Measurements from ENCODE around the gene RRP1B.
"Not testable (repeated sequence)": the region's sequence is repeated elsewhere in the genome, so short reads cannot be mapped to it uniquely, and the experiment has no call there.

The RRP1B gene

GRCh38 chr21:43703035-43703880 is 43.9 kb downstream of the RRP1B start:
- DNase-seq, result no peak

DNA sequence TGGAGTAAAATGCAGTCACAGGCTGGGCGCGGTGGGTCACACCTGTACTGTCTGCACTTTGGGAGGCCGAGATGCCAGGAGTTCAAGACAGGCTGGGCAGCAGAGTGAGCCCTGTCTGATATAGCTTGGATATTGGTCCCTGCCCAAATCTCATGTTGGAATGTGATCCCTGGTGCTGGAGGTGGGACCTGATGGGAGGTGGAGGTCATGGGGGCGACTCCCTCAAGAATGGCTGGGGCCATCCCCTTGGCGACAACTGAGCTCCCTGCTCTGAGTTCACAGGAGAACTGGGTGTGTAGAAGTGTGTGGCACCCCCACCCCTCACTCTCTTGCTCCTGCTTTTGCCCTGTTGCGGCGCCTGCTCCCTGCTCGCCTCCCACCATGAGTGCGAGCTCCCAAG is 48.1 kb downstream of the RRP1B start:
- no peak for DNase-seq

GRCh38 chr21:43708745-43709381 is 49.5 kb downstream of the RRP1B start:
- DNase-seq, result no peak

DNA sequence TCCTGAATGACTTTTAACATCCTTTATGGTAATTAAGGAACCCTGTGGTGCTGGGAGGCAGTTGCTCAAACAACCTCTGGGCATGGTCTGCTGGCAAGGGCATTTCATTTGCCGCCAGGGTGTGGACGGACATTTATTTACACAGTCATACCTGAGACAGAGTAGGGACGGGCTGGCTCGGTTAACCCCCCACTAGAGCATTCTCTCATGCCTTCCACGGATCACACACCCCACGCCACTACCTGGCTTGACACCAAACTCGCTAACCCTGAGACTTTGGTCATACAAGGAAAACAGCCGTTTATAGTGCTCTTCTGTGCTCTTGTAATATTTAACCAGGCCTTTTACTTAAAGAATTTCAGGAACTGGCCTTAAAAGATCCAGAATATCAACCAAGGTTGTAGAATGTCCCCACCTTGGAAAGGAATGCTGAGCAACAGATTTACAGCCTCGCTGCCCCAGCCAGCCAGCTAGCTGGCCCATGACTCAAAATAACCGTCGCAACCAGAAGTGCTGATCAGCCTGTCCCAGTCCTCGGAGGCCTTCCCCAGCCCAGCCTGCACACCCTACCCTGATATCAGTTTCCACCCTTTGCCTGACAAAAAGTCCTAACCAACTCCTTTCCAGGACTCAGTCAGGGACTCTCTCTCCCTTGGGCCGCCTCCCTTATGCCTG is 53.0 kb downstream of the RRP1B start:
- DNase-seq, result no peak

DNA sequence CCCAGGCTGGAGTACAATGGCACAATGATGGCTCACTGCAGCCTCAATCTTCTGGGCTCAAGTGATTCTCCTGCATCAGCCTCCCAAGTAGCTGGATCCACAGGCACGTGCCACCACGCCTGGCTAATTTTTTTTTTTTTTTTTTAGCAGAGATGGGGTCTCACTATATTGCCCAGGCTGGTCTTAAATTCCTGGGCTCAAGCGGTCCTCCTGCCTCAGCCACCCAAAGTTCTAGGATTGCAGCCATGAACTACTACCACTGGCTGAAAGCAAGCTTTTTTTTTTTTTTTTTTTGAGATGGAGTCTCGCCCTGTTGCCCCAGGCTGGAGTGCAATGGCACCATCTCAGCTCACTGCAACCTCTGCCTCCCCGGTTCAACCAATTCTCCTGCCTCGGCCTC is 53.8 kb downstream of the RRP1B start:
- DNase-seq, result not testable (repeated sequence)

DNA sequence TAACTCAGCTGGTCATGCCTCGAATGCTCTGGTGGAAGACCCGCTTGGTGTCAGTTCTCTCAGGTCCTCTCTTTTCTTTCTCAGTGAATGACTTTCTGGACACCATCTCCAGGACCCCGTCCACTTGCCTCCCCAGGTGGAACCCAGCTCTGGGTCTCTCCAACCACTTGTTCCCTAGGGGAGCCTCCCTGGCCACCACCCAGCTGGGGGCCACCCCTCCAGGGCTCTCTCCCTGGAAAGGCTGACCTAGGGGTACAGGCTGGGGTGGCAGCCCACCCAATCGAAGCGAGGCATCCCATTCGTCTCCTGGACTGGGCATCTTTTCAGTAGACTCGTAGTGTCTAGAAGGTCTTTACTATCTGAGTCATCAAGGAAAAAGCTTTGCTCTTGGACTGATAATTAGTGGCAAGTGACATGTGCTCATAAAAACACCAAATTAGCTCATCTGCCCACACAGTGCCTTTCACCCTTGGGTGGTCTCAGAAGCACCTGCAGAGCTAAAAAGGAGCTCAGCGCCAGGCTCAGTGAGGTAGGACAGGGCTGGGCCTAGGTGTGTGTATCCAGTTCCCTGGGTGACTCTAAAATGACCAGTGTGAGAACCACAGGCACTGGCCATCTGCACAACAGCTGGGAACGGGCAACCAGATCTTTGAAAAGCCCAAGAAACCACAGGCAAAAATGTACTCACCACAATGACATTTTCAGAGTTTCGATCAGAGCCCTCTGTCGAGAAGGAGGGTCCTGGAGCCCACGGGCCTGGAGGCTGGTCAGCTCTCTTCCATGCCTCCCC is 57.2 kb downstream of the RRP1B start:
- DNase-seq, result no peak

- no peak for DNase-seq
These were observed 58.0 kb downstream of the RRP1B start for GRCh38 chr21:43717166-43717853.

DNA sequence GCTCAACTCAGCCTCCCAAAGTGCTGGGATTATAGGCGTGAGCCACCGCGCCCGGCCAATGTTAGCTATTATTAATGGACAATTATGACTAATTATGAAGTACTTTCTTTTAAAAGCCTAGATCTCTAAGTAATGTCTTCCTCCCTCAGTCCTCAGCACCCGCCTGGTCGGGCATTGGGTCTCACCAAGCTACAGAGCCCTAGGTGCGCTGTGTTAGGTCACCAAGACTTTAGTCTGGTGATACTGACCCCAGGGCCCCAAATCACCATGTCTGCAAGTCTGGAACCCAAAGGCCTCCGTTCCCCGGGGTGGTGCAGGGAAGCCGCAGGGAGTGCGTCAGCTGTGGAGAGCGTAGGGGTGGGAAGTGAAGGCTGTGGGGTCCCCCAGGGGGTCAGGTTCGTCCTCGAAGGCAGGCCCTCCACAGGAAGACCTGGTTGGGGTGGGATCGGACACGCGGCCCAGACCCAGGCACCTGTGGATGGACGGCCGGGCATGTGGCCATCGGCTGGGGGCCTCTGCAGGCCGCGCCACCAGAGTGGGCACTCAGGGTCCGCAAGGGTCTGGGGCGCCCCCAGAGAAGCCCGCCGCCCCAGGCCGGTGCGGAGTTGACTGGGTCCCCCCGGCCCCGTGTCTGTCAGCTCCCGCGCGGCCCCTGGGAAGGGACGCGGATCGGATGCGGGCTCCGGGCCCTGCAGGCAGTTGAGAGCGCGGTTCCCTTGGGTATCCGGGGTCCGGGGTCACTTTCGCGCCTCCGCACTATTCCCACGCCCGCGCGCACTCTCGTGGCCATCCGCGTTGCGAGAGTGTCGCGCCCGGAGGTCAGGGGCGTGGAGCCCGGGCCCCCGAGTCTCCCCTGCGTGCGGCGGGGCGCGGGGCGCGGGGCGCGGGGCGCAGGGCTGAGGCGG is 58.9 kb downstream of the RRP1B start:
- DNase-seq, result no peak

DNA sequence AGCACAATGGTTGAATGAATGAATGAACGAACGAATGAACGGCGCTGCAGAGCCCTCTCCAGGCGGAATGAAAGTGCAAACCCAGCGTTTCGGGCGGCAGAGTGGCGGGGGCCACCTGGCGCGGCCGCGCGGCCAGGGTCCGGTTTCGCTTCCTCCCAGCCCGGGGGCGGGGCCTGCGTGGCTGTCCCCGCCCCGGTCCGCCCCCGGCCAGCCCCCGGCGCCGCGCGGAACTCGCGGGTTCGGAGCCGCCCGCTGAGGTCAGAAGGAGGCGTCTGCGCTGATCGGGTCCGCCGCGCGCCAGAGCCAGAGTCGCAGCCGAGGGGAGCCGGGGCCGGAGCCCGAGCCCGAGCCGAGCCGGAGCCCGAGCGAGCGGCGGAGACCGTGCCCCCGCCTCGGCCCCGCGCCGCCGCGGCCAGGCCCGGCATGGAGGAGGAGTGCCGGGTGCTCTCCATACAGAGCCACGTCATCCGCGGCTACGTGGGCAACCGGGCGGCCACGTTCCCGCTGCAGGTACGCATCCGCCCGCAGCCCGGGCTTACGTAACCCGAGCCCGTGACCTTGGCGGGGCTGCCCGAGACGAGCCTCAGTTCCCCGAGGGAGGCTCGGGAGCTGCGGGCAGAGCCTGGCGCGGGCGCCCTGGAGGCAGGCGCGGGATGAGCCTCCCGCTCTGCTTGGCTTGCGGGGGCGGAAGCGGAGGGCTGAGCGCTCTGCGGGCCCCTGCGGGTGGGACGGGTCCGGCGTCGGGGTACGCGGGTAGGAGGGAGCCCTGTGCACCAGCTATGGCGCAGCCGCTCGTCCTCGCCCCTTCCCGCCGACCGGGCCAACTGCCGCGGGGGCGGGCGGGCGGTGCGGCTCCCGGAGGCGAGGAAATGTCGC is 59.8 kb downstream of the RRP1B start, which contains the start of gene PDXK:
TSS of gene PDXK (plus strand) at position 258 of the 876 bp plus-strand sequence. CDS start at position 424, 166 bp downstream.
- peak; percentile 71 for DNase-seq

GRCh38 chr21:43719748-43720538 is 60.6 kb downstream of the RRP1B start:
- DNase-seq, result no peak

- no peak for DNase-seq
These were observed 61.3 kb downstream of the RRP1B start for GRCh38 chr21:43720539-43721166.

DNA sequence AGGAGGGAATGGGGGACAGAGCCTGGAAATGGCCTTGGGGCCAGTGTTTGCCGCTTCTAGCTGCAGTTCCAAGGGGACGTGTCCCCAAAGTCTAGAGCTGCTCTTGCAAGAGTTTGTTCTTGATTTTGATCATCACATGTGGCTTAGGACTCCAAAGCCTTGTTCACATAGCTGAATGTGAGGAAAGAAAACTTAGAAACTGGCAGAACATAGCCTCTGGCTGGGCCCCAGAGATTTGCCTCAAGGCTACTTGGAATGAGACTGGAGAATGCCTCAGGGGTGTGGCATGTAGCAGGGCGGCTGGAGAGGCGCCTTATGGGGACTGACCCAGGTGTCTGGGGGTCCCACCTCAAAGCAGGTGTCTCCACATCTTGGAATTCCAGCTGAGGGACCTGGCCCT is 61.8 kb downstream of the RRP1B start:
- DNase-seq, result no peak

GRCh38 chr21:43721939-43722338 is 62.6 kb downstream of the RRP1B start:
- DNase-seq, result no peak

DNA sequence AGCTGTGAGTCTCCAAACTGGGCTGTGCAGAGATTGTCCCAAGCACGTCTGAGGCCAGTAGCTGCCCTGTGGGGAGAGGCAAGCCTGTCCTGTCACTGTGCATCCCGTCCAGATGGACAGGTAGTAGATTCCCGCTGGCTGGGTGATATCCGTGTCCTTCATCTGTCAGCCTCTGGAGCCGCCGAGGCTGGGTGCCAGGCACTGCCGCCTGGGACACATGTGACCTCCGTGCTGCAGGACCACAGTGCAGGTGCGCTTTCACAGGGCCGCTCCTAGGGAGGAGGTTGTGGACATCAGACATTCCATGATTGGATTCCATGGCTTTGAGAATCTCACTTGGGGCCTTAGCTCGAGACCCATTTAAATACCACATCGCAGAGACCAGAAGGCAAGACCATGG is 64.3 kb downstream of the RRP1B start:
- DNase-seq, result no peak

GRCh38 chr21:43726686-43727518 is 67.5 kb downstream of the RRP1B start:
- DNase-seq, result no peak

DNA sequence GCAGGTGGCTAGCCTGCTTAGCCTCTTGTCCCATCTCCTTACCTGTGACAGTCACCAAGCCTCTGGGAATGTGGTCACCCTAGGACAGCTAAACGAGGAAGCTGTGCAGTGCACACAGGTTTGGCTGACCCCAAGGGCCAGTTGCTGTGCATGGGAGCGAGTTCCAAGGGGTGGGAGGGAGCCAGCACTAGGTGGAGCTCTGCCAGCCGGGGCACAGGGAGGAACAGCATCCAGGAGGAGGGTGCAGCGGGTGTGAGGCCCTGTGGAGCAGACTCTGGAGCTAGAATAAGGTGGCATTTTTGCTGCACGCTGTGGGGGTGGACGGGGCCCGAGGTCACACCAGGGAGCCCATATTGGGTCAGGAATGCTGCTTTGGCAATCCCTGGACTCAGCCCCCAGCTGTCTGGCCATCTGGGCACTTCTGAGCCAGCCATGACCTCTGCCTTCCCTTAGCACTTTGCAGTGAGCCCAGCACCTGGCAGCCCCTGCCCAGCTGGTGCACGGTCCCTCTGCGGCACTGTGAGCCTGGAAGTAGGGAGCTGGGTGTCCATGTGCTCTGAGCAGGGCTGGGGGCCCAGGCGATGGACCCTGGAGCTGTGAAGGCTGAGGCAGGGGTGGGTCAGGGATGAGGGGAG is 68.3 kb downstream of the RRP1B start:
- no peak for DNase-seq

GRCh38 chr21:43728154-43728466 is 68.8 kb downstream of the RRP1B start:
- no peak for DNase-seq
